Suprapubic skin (tissue), 4 donors: Measurements from ENCODE around the gene MYADML2. TPM values are rescaled to one million over a fixed set of nuclear protein-coding genes. Genes with fewer than 3 reads are reported as not detected.

ENCODE experiments used
- DNase-seq, 2 donors: peaks; one replicate each; pipeline ENCODE4 v3.0.0-alpha.2; 2019; ENCODE audit warnings: low spot score in 2 of 2
- H3K27ac ChIP-seq: fragments of 200-600 bp; sonication (generic); one replicate; pipeline ENCODE4 v1.5.1; 2019
- H3K27me3 ChIP-seq: fragments of 200-600 bp; sonication (generic); one replicate; pipeline ENCODE4 v1.5.1; 2019
- H3K36me3 ChIP-seq: fragments of 200-600 bp; sonication (generic); one replicate; pipeline ENCODE4 v1.5.1; 2019
- H3K4me1 ChIP-seq: fragments of 200-600 bp; sonication (generic); one replicate; pipeline ENCODE4 v1.5.1; 2019
- H3K4me3 ChIP-seq: fragments of 200-600 bp; sonication (generic); one replicate; pipeline ENCODE4 v1.5.1; 2019; ENCODE audit warnings: mild to moderate bottlenecking
- H3K9me3 ChIP-seq: fragments of 200-600 bp; sonication (generic); one replicate; pipeline ENCODE4 v1.5.1; 2019
- EP300 ChIP-seq: sonication (generic); formaldehyde crosslinking; IDR thresholded peaks from one replicate; pipeline ENCODE4 v1.6.1; 2017; ENCODE audit warnings: antibody characterized with exemption
- POLR2A ChIP-seq, 2 donors: fragments of 450-650 bp; IDR thresholded peaks; one replicate each; pipeline ENCODE4 v1.6.1; 2017; ENCODE audit warnings: antibody characterized with exemption in 2 of 2, mild to moderate bottlenecking in 2 of 2, moderate library complexity in 2 of 2
- POLR2AphosphoS5 ChIP-seq, 3 donors: sonication (generic); formaldehyde crosslinking; IDR thresholded peaks; one replicate each; pipeline ENCODE4 v1.6.1; 2017; ENCODE audit warnings: antibody characterized with exemption in 3 of 3
- WGBS: methylation state at CpG from one replicate; pipeline ENCODE4 v1.1.5; 2018; 5-methylcytosine and 5-hydroxymethylcytosine counted together
- total RNA-seq, 4 donors: library from RNA; depleted of rRNA; stranded (reverse); fragments of >200 nt; gene quantifications; one replicate each; pipeline ENCODE4 v1.1.0, GENCODE V29; 2016
- TF ChIP-seq, protein P1 (sequence below), 2 donors: fragments of 200-600 bp in 1 of 2; fragments of 450-650 bp in 1 of 2; sonication (generic) in 1 of 2; IDR thresholded peaks; one replicate each; pipeline ENCODE4 v1.5.1; 2016 to 2019; ENCODE audit warnings: antibody characterized with exemption in 2 of 2, mild to moderate bottlenecking in 1 of 2, moderate library complexity in 1 of 2

The MYADML2 gene
- total RNA-seq, 4 donors from 2014 or later = not detected

GRCh38 chr17:81951785-81952684 lies 5.0 kb upstream of the MYADML2 start:
- Histone ChIP-seq H3K9me3 (no peaks in the 10 kb centered on the region), H3K36me3 (no peaks in the 10 kb centered on the region), H3K27ac (no peak overlapping the region), H3K27me3 (peaks cover under 1% of the 10 kb centered on the region), H3K4me1 (no peaks in the 10 kb centered on the region), H3K4me3 (no peak overlapping the region)
- DNase-seq = no peak
- 47% methylated on average over 13 of the region's 13 CpGs for WGBS
- TF ChIP-seq POLR2A (IDR thresholded peaks at IDR 0.05) = no peak
- TF ChIP-seq EP300 = no peak
- TF ChIP-seq, protein P1, sequence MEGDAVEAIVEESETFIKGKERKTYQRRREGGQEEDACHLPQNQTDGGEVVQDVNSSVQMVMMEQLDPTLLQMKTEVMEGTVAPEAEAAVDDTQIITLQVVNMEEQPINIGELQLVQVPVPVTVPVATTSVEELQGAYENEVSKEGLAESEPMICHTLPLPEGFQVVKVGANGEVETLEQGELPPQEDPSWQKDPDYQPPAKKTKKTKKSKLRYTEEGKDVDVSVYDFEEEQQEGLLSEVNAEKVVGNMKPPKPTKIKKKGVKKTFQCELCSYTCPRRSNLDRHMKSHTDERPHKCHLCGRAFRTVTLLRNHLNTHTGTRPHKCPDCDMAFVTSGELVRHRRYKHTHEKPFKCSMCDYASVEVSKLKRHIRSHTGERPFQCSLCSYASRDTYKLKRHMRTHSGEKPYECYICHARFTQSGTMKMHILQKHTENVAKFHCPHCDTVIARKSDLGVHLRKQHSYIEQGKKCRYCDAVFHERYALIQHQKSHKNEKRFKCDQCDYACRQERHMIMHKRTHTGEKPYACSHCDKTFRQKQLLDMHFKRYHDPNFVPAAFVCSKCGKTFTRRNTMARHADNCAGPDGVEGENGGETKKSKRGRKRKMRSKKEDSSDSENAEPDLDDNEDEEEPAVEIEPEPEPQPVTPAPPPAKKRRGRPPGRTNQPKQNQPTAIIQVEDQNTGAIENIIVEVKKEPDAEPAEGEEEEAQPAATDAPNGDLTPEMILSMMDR (IDR thresholded peaks at IDR 0.05) = no peak
- TF ChIP-seq POLR2AphosphoS5 (IDR thresholded peaks at IDR 0.05) = no peak

- H3K4me1 ChIP-seq = no peaks in the 10 kb centered on the region
- no peaks in the 10 kb centered on the region for H3K9me3 ChIP-seq
- H3K27me3 ChIP-seq = no peaks in the 10 kb centered on the region
- H3K27ac ChIP-seq = no peak overlapping the region
- 87% methylated on average over 15 of the region's 15 CpGs for WGBS
- no peaks in the 10 kb centered on the region for H3K36me3 ChIP-seq
- no peak overlapping the region for H3K4me3 ChIP-seq
- no peak for DNase-seq
- TF ChIP-seq EP300 = no peak
- no peak for TF ChIP-seq POLR2A (IDR thresholded peaks at IDR 0.05)
- TF ChIP-seq, protein P1 (IDR thresholded peaks at IDR 0.05) = no peak
- no peak for TF ChIP-seq POLR2AphosphoS5 (IDR thresholded peaks at IDR 0.05)
Observed at GRCh38 chr17:81950501-81950900, 3.5 kb upstream of the MYADML2 start.

- Histone ChIP-seq H3K4me3 (no peak overlapping the region), H3K4me1 (no peaks in the 10 kb centered on the region), H3K9me3 (no peaks in the 10 kb centered on the region), H3K27ac (no peak overlapping the region), H3K36me3 (no peaks in the 10 kb centered on the region), H3K27me3 (no peaks in the 10 kb centered on the region)
- TF ChIP-seq POLR2AphosphoS5 (IDR thresholded peaks at IDR 0.05) = no peak
- TF ChIP-seq, protein P1 (IDR thresholded peaks at IDR 0.05) = no peak
- TF ChIP-seq POLR2A (IDR thresholded peaks at IDR 0.05) = no peak
- no peak for TF ChIP-seq EP300
- no peak for DNase-seq
- WGBS = 91% methylated on average over 11 of the region's 17 CpGs
Observed at GRCh38 chr17:81948635-81949378, 1.8 kb upstream of the MYADML2 start.

DNA sequence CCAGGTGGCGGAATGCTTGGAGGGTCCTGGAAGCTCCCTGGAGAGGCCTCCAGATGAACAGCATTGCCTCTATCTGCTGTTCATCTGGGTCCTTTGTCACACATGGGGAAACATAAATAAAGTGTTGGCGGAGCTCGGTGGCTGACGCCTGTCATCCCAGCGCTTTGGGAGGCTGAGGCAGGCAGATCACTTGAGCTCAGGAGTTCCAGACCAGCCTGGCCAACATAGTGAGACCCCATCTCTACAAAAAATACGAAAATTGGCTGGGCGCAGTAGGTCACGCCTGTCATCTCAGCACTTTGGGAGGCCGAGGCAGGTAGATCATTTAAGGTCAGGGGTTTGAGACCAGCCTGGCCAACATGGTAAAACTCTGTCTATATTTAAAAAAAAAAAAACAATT lies 2.2 kb downstream of the MYADML2 start:
- DNase-seq = no peak
- 97% methylated on average over 9 of the region's 9 CpGs for WGBS
- TF ChIP-seq EP300 = no peak
- TF ChIP-seq, protein P1 (IDR thresholded peaks at IDR 0.05) = no peak
- TF ChIP-seq POLR2AphosphoS5 (IDR thresholded peaks at IDR 0.05) = no peak
- TF ChIP-seq POLR2A (IDR thresholded peaks at IDR 0.05) = no peak
- no peaks in the 10 kb centered on the region for H3K36me3 ChIP-seq
- no peak overlapping the region for H3K27ac ChIP-seq
- peaks cover 6% of the 10 kb centered on the region for H3K4me1 ChIP-seq
- H3K4me3 ChIP-seq = no peak overlapping the region
- H3K27me3 ChIP-seq = peaks cover 17% of the 10 kb centered on the region
- H3K9me3 ChIP-seq = no peaks in the 10 kb centered on the region

DNA sequence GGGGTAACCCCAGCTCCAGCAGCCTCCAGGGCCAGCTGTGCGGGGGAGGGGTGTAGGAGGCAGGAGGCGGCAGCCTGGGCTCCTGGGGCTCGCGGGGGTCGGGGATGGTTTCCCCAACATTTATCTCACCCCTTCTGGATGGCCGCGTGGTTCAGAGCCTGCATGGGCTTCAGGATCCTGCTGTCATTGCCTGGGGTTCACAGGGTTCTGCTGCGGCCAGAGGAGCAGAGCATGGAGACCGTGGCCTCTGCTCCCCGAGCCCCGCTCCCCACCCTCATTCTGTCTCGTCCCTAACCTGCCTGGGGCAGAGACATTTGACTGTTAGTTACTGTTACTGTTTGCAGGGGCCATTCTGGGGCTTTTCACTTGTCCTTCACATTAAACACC lies 4.9 kb downstream of the MYADML2 start:
- no peak for DNase-seq
- Histone ChIP-seq H3K4me1 (peaks cover 18% of the 10 kb centered on the region), H3K36me3 (no peaks in the 10 kb centered on the region), H3K27me3 (peaks cover 17% of the 10 kb centered on the region), H3K9me3 (no peaks in the 10 kb centered on the region), H3K4me3 (no peak overlapping the region), H3K27ac (no peak overlapping the region)
- TF ChIP-seq, protein P1 (IDR thresholded peaks at IDR 0.05) = no peak
- no peak for TF ChIP-seq POLR2A (IDR thresholded peaks at IDR 0.05)
- no peak for TF ChIP-seq POLR2AphosphoS5 (IDR thresholded peaks at IDR 0.05)
- no peak for TF ChIP-seq EP300
- WGBS = 49% methylated on average over 8 of the region's 12 CpGs
